ENCODE measurements around the gene NSG2.
"Not testable (repeated sequence)": the region's sequence is repeated elsewhere in the genome, so short reads cannot be mapped to it uniquely, and the experiment has no call there.

The NSG2 gene

DNA sequence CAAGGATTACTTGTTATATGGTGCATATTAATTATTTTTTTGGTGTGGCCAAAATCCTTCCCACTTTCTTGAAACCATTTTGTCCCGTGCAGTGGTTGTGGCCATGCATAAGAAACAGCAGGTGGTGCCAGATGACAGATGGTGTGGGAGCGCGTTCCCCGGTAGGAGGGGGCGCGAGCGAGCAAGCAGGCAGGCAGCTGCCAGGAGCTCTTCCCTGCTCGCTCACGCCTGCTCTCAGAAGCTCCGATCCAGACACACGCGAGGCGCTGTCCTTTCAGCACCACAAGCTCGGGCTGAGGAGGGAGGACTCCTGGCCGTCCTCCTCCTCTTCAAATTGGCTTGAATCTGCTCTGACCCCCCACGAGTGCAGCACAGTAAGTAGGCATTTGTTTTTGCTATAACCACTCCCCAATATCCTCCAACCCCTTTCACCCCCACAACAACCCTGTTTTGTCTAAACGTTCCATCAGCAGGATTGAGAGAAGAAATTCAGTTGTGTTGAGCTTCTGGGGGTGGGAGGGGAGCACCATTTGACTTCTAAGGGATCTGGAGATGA lies at the start of gene NSG2:
Gene NSG2, plus strand, starts transcription at position 237 of the 556 bp plus-strand sequence. CDS start 1,050 bp downstream, outside the sequence.
- peak; percentile 74 for FAIRE-seq

DNA sequence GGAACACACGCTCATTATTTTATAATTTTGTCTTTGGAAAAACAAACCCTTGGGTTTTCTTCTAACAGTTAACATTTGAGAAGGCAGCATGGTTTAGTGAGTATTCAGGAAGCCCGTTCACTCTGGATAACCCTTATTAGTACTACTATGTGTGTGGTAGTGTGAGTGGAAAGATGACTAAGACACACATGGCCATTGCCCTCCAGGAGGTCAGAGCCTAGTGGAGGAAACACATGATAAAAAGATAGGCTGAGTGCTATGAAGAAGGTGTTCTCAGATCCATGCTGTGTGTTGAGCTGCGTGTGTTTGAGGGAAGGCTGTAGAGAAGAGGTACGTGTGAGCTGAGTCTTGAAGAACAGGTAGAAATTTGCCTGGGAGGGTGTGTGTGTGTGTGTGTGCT lies 48.2 kb upstream of the NSG2 start:
- no peak for FAIRE-seq

DNA sequence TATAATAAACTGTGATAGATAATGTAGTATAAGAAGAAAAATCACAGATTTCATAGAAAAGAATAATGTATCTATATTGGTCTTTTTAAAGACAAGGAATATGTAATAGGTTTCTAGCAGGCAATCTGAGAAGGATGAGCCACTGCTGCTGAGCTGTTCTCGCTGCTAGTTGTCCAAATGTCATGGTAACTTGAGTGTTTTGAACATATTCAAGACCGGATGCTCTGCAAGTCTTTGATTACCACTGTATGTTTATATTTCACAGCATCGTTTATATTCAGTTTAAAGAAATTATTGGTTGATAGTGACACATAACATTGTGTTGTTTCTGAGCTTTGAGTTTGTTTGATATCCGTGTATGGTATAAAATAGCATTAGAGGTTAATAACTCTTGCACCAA lies 47.0 kb upstream of the NSG2 start:
- no peak for FAIRE-seq

DNA sequence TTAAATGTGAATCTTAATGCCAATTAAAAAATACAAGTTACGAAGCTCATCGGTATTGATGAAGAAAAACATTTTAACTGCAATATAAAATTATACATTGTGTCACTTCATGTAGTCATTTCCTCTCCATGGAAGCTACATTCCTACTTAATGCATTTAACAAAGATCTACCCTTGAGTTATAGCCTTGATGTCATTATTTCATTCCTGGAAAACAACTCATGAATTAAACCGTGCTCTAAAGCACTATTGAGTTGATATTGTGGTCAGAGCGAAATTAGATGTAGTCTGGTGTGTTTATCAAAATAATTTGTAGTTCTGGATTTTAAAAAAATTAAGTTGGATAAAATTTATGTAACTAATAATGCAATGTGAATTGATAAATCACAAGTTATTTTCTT lies 45.4 kb upstream of the NSG2 start:
- FAIRE-seq: no peak

DNA sequence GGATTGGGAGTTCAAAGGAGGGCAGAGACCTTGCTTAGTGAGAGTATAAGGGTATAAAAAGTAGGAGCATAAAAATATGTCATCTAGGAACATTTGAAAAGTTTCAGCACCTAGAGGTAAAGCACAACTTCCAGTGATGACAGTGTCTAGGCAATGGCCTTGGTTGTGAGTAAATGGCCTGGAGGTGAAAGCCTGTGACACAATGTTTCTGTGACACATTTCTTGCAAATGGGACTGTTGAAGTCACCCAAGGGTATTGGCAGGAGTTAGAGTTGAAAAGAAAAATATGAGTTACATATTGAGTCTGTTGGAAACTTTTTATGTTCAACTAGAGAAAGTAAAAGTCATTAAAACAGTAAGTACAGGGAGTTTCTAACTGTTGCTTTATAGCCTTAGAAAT lies 41.7 kb upstream of the NSG2 start:
- FAIRE-seq: no peak

DNA sequence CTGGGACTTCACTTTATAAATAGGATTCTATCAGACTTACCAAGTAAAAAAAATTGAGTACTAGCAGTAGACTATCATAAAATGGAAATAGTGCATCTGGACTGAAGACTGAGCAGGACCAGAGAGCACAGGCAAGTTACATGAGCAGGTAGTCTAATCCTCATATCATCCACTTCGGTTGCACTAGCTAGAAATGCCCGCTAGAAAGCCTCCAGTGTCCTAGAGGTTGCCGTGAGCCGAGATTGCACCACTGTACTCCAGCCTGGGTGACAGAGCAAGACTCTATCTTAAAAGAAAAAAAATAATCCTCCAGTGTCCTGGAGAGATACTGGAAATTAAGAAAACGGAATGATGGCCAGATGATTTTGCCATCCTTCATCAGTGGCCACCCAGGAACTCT lies 36.6 kb upstream of the NSG2 start:
- no peak for FAIRE-seq

DNA sequence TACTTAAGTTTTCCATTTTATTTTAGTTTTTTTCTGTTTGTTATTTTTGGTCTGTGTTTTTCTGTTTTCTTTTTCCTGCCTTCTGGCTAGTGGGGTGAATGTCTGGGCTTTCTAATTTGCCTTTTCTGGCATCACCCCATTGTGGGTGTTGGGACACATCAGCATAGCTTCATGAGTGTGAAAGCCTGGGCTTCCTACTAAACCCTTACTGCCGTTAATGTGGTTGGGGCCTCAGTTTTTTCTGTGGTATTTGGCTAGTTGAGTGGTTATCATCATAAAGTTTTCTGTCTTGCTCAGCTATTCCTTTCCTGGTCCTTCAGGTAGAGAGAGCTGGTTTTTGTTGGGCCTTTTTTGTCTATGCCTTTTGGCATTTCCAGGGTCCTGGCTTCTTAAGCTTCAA lies 35.1 kb upstream of the NSG2 start:
- FAIRE-seq: no peak

DNA sequence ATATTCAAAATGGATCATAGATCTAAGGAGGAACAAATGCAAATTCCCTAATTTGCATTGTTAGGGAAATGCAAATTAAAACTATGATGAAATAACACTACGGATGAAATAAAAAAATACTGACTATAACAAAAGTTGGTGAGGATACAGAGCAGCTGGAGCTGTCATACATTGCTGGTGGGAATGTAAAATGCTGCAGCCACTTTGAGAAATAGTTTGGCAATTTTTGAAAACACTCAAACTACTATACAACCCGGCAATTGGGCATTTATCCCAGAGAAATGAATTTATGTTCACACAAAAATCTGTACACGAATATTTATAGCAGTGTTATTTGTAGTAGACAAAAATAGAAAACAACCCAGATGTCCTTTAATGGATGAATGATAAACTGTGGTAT lies 34.1 kb upstream of the NSG2 start:
- no peak for FAIRE-seq

DNA sequence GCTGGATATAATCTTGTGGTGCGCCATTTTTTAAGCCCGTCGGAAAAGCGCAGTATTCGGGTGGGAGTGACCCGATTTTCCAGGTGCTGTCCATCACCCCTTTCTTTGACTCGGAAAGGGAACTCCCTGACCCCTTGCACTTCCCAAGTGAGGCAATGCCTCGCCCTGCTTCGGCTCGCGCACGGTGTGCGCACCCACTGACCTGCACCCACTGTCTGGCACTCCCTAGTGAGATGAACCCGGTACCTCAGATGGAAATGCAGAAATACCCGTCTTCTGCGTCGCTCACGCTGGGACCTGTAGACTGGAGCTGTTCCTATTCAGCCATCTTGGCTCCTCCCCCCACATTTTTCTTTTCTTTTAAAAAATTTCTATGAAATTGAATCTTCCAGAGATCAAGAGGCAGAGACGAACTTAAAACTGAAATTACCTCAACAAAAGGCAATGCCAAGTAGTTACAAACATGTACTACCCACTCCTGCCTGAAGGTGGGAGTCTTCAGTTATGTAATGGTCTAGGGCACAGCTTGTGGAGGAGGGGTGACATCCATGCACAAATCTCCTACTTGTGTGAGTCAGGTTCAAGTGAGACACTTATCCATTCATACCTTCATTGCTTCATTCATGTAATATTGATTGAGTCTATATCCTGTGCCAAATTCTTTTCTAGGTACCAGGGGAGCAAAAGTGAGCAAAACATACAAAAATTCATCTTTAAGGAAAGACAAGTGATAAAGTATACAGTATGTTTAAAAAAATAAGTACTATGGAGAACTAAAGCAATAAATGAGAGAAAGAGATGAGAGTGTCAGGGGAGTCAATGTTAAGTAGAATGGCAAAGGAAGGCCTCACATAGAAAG lies 25.2 kb upstream of the NSG2 start:
- FAIRE-seq: not testable (repeated sequence)

DNA sequence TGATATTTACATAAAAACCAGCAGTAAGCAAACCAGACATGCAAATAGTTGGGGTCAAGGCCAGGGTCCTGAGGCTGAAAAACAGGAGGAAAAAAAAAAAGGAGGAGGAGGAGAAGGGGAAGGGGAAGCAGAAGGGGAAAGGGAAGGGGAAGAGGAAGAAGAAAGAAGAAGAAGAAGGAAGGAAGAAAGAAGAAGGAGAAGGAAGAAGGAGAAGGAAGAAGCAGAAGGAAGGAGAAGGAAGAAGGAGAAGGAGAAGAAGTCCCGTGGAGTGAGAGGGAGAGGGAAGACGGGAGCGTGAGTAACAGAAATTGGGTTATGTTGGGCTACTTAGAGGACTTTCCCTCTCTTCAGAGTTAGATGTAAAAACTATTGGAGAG lies 24.6 kb upstream of the NSG2 start:
- no peak for FAIRE-seq

DNA sequence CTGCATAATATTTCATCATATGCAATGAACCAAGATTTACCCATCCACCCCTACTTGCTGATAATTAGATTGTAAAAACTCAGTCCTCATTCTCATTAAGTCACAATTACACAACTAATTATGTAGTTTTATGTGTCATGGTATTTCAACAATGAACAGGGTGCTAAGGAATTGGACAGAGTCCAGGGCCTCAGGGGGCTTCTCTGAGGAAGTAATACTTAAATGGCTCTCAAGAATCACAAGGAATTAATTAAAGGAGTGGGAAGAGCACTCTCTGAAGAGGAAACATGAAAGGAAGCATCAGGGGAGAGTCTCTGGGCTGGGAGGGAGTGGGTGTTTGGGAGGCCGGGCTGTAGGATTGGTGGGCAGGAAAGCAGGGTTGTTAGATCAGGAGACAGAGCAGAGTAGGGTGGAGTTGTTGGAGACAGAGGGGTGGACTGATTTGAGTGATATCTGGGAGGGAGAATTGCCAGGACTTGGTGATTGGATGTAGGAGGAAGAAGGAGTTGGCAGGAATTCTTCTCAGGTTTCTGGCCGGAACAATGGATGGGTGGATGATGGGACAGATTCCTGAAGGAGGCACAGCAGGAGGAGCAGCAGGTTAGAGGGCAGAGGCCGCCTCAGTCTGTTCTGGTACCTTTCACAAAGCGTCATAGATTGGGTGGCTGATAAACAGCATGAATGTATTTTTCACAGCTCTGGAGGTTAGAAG lies 23.0 kb upstream of the NSG2 start:
- FAIRE-seq: no peak

DNA sequence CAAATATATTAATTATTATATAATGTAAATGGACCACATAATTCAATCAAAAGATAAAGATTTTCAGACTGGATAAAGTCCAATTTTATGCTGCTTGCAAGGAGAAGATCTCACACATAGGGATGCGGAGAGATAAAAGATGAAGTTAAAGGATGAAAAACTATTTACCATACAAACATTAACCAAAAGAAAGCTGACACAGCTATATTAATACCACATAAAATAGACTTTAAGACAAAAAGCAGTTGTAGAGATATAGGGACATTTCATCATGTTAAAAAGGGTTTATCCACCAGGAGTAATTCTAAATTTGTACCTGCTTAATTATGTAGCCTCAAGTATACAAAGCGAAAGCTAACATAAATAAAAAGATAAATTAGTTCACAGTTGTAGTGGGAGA lies 15.2 kb upstream of the NSG2 start:
- FAIRE-seq: no peak

DNA sequence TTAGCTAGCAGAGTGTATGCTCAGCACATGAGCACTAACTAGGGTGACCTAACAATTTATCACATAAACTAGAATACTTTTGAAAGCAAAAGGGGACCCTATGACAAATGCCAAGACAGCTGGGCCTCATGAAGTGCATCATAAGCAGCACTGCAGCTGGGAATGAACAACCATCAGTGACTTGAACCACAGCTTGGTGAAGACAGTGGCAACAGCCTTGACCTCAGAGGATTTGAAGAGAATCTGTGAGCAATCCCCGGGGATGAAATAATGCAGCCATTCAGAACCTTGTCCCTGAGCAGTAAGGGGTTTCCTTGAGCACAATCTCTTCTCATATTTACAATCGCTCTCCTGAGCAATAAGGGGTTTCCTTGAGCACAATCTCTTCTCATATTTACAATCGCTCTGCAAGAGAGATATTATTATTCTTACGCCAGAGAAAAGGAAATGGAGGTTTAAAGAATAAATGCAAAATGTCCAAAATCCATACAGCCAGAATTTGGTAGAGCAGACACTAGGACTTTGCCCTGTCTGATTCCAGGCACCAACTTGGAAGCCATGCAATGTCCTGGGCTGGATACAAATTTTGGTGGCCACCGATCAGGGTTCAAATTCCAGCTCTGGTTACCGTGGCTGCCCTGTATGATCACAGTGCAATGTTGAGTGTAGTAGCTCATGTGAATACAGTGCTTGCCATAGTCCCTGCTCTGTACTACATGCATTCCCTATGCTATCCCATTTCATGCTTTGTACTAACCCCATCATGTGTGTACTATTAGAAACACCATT lies 846 bp upstream of the NSG2 start:
- no peak for FAIRE-seq

DNA sequence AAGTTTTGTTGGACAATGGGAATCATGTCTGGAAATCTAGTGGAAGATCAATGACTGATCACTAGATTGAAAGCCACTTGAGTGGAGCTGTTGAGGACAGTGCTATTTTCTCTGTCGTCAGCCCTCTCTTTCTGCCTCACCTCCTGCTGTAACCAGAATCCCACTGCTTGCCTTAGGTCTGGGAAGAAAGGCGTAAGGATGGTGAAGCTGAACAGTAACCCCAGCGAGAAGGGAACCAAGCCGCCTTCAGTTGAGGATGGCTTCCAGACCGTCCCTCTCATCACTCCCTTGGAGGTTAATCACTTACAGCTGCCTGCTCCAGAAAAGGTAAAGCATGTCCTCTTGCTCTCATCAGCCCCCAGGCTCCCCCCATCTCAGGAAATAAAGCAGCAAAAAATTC lies 1.1 kb downstream of the NSG2 start:
- no peak for FAIRE-seq

DNA sequence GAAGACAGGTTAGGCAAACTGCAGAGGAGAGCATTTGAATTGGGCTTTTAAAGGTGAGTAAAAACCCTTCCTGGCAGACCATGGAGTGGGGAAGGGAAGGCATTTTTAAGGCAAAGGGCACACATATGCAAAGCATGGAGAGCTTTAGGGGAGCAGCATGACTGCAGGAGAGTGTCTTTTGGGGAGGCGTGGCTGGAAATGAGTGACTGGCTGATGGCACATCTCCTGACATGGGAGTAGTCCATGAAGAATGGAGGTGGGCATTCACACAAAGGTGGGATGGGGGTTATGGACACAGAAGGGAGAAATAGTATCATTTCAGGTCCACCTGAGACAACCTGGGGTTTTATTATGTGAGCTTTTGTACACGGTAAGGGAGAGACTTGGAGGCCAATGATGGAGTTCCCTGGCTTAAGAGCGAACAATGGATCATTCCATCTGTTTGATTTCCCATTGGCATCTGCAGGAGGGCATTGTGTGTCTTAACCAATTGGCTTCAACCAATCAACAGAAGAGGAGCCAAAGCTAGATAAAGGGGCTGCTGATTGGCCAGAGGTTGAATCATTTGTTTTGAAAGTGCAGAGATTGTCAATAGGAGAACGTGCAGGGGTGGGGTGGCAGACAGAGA lies 2.1 kb downstream of the NSG2 start:
- no peak for FAIRE-seq

DNA sequence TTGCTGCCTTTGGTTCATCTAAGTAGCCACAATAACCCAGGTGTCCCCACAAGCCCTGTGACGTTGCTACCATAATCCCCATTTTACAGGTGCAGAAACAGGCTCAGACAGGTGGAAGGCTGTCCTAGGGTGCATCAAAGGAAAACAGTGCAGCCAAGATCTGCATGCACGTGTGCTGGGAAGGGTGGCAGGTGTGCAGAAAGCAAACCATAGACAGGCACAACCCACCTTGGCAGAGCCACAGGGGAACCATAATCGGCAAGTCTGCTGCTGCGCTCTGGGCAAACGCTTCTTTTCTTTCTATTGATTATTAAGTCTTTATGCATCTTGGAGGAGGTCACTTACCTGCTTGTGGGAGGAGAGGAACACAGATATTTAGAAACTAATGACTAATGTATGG lies 7.1 kb downstream of the NSG2 start:
- FAIRE-seq: no peak

DNA sequence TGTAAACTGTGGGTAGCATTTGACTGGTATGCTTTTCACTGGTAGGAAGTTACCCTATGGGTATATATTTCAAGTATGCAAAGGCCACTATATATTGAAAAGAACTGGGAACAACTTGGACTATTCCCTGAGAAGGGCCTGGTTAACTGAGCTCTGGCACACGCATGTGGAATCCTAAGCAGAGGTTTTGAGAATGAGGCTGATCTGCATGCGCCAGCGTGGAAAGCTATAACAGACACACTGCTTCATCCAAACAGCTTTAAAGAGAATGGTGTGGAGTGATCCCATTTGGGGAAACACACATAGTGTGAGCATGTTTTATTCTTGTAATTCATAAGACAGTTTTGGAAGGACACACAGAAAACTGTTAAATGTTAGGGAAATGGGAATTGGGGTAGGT lies 8.4 kb downstream of the NSG2 start:
- FAIRE-seq: no peak

DNA sequence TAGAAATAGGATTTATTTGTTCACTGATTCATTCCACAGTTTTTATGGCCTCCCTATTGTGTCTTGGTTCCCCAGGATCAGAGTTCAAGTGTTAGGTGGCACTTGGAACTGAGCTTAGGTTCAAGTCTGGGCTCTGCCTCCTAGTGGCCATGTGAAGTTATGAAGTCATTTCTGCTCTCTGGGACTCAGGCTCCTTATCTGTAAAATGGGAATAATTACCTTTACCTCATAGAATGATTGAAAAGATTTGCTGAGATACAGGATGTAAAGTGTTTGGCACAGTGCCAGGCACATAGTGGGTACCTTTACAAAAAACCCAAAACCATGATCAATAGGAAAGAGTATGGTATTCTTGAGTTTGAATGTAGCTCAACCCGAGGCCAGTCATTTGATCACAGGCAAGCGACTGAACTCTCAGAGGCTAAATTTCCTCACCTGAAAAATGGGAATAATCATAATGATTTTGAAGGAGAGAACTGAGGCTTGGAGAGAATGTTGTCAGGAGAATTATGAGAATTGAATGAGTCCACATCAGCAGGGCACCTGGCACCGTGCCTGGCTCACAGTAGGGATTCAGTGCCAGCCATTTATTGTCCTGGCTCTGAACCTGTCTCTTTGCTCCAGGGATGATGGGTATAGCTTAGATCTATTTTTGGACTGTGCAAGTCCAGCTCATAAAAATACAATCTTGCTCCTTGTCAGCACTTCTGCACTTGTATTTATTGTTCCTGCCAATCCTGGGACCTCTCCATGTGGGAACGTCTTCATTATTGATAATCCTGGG lies 10.8 kb downstream of the NSG2 start:
- FAIRE-seq: no peak

DNA sequence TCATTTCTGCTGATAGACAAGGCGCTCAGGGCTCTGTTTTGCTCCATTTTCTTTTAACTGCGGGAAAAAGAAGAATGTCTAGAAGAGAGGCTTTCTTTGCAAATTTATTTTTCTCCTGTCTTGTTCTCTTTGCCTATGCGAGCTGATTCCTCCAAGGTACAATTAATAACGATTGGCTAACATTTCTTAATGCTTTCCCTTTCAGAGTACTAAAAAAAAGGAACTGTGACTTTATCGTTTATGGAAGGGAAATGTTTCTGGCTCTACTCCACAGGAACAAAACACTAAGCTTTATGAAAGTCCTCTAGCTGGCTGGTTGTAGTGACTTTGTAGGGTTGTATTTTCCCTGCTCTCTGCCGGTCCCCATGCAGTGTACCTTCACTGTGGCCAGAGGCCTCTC lies 11.7 kb downstream of the NSG2 start:
- no peak for FAIRE-seq

DNA sequence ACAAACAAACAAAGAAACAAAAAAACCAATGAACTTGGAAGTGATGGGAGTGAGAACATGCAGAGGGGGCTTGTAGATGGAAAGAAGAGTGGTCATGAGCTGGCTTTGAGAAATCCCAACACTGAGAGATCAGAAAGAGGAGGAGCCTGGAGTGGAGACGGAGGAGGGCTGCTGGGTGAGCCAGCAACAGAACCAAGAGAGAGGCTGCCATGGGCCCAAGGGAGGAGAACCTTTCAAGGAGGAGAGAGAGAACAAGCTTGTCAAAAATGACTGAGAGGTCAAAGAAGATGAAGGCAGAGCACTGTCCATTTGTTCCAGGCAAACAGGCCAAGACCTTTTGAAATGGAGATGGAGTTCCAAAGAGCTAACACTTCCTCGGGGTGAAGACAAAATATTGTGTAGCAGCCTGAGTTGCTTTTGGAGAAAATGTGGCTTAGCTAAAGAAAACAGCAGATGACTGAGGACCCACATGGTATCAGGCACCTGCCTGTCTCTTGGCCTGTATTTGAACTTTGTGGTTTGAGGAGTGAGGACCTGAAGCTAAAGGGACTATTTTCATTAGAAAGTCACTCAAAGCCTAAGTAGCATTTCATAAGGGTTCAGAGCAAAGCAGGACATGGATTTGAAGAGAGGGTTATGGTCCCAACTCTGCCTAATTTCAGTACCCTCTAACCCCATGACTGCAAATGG lies 13.1 kb downstream of the NSG2 start:
- no peak for FAIRE-seq

DNA sequence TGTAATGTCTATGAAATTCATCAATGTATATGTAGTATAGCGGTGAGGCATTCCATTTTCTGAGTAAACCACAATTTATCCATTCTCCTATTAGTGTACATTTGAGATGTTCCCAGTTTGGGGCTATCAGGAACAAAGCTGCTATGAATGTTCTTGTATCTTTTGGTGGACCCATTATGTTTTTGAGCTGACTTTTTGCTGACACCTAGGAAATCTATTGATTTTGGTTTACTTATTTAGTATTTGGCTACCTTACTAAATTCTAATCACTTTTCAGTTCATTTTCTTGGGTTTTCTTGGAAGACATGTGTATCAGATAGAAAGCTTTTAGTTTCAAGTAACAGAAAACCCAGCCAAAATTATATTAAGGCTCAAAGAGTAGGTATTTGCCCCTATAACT lies 13.7 kb downstream of the NSG2 start:
- FAIRE-seq: no peak

Data from endometrium (tissue), 2 donors.